GM23338 (cell line): Measurements from ENCODE around the gene TMEM132D. TPM values are rescaled to one million over a fixed set of nuclear protein-coding genes. Genes with fewer than 3 reads are reported as not detected.

ENCODE experiments used
- ATAC-seq: fragments of 200-7000 bp; cut with Tn5 transposase; 3 replicates; pipeline ENCODE4 v1.9.1; 2020
- DNase-seq: peaks from one replicate; pipeline ENCODE4 v3.0.0-alpha.2; 2015; ENCODE audit warnings: low spot score
- H2AFZ ChIP-seq: fragments of 200-600 bp; sonication (generic); 2 replicates; pipeline ENCODE4 v1.8.0; 2016; ENCODE audit warnings: antibody characterized with exemption, mild to moderate bottlenecking, moderate library complexity
- H3F3A ChIP-seq: fragments of 200-600 bp; sonication (generic); replicated peaks from 2 replicates; pipeline ENCODE4 v1.8.0; 2017; ENCODE audit warnings: antibody characterized with exemption, mixed run types, low read depth
- H3K27ac ChIP-seq: fragments of 200-600 bp; sonication (generic); 2 replicates; pipeline ENCODE4 v1.6.1; 2016; ENCODE audit warnings: low read depth
- H3K27me3 ChIP-seq: fragments of 200-600 bp; sonication (generic); 2 replicates; pipeline ENCODE4 v1.8.0; 2016; ENCODE audit warnings: mild to moderate bottlenecking, mixed run types, moderate library complexity; ENCODE audit not compliant: insufficient read depth
- H3K36me3 ChIP-seq: fragments of 200-600 bp; sonication (generic); 2 replicates; pipeline ENCODE4 v1.8.0; 2016; ENCODE audit warnings: mild to moderate bottlenecking; ENCODE audit not compliant: insufficient read depth
- H3K4me1 ChIP-seq: fragments of 200-600 bp; sonication (generic); 2 replicates; pipeline ENCODE4 v1.8.0; 2016; ENCODE audit warnings: mild to moderate bottlenecking, moderate library complexity; ENCODE audit not compliant: insufficient read depth
- H3K4me2 ChIP-seq: fragments of 200-600 bp; sonication (generic); 2 replicates; pipeline ENCODE4 v1.7.1; 2017; ENCODE audit warnings: mixed run types
- H3K4me3 ChIP-seq: fragments of 200-600 bp; sonication (generic); 2 replicates; pipeline ENCODE4 v1.6.1; 2016; ENCODE audit warnings: mixed run types
- H3K79me2 ChIP-seq: fragments of 200-600 bp; sonication (generic); replicated peaks from 2 replicates; pipeline ENCODE4 v1.8.0; 2017; ENCODE audit warnings: mild to moderate bottlenecking; ENCODE audit not compliant: insufficient read depth
- H3K9me2 ChIP-seq: fragments of 200-600 bp; sonication (generic); 2 replicates; pipeline ENCODE4 v1.8.0; 2017; ENCODE audit not compliant: insufficient read depth
- H4K20me1 ChIP-seq: fragments of 200-600 bp; sonication (generic); replicated peaks from 2 replicates; pipeline ENCODE4 v1.8.0; 2017; ENCODE audit warnings: mild to moderate bottlenecking; ENCODE audit not compliant: insufficient read depth
- H3K27ac Mint-ChIP-seq: 2 replicates; pipeline ENCODE4 v1.8.0; 2020; ENCODE audit warnings: inconsistent platforms, mild to moderate bottlenecking, moderate library complexity, mixed read lengths
- H3K27me3 Mint-ChIP-seq: 3 replicates; pipeline ENCODE4 v1.8.0; 2022; ENCODE audit warnings: low read depth, mild to moderate bottlenecking, moderate library complexity, mixed read lengths, inconsistent platforms; ENCODE audit not compliant: insufficient read depth, poor library complexity
- H3K36me3 Mint-ChIP-seq: 3 replicates; pipeline ENCODE4 v1.8.0; 2021; ENCODE audit warnings: low read depth, mild to moderate bottlenecking, inconsistent platforms, moderate library complexity, mixed read lengths
- H3K4me1 Mint-ChIP-seq: 3 replicates; pipeline ENCODE4 v1.8.0; 2020; ENCODE audit warnings: mild to moderate bottlenecking, inconsistent platforms, mixed read lengths
- H3K4me3 Mint-ChIP-seq: 3 replicates; pipeline ENCODE4 v1.8.0; 2021; ENCODE audit warnings: moderate library complexity, mild to moderate bottlenecking, inconsistent platforms, mixed read lengths
- H3K9me3 Mint-ChIP-seq: 3 replicates; pipeline ENCODE4 v1.8.0; 2020; ENCODE audit warnings: moderate library complexity, mild to moderate bottlenecking, inconsistent platforms, mixed read lengths
- CREB1 ChIP-seq: fragments of 250-450 bp; sonication (Bioruptor Pico); IDR thresholded peaks from 2 replicates; pipeline ENCODE4 v1.5.0; 2020; ENCODE audit warnings: low read depth, mild to moderate bottlenecking, moderate library complexity
- CTCF ChIP-seq, 2 experiments: fragments of 200-600 bp in 1 of 2; sonication (generic) in 1 of 2; conservative IDR thresholded peaks; 2 replicates each; pipeline versions ENCODE4 v1.5.1 to v1.6.1; 2016 to 2017; ENCODE audit warnings: antibody characterized with exemption in 2 of 2, low read depth in 2 of 2, mild to moderate bottlenecking in 2 of 2, moderate library complexity in 1 of 2
- ETS1 ChIP-seq: IDR thresholded peaks from 2 replicates; pipeline ENCODE4 v1.6.1; 2016; ENCODE audit warnings: antibody characterized with exemption
- EZH2 ChIP-seq: fragments of 200-600 bp; sonication (generic); IDR thresholded peaks from one replicate; pipeline ENCODE4 v1.8.0; 2017; ENCODE audit warnings: antibody characterized with exemption, mild to moderate bottlenecking, low read depth; ENCODE audit not compliant: unreplicated experiment
- EZH2phosphoT487 ChIP-seq: fragments of 200-600 bp; sonication (generic); IDR thresholded peaks from one replicate; pipeline ENCODE4 v1.8.1; 2018; ENCODE audit warnings: antibody characterized with exemption; ENCODE audit not compliant: unreplicated experiment
- JUNB ChIP-seq: IDR thresholded peaks from one replicate; pipeline ENCODE4 v1.6.1; 2016; ENCODE audit warnings: antibody characterized with exemption; ENCODE audit not compliant: unreplicated experiment
- NANOG ChIP-seq: IDR thresholded peaks from 2 replicates; pipeline ENCODE4 v1.6.1; 2016; ENCODE audit warnings: antibody characterized with exemption, borderline replicate concordance
- REST ChIP-seq: IDR thresholded peaks from one replicate; pipeline ENCODE4 v1.6.1; 2018; ENCODE audit warnings: antibody characterized with exemption; ENCODE audit not compliant: unreplicated experiment
- STAT1 ChIP-seq: IDR thresholded peaks from one replicate; pipeline ENCODE4 v1.6.1; 2016; ENCODE audit warnings: antibody characterized with exemption; ENCODE audit not compliant: unreplicated experiment
- ZNF114 ChIP-seq: fragments of 250-450 bp; sonication (Bioruptor Pico); IDR thresholded peaks from 2 replicates; pipeline ENCODE4 v1.5.0; 2020; ENCODE audit warnings: mild to moderate bottlenecking, moderate library complexity
- ZNF331 ChIP-seq: fragments of 250-450 bp; sonication (Bioruptor Pico); IDR thresholded peaks from 2 replicates; pipeline ENCODE4 v1.5.0; 2020; ENCODE audit warnings: low read depth, mild to moderate bottlenecking, moderate library complexity
- ZNF462 ChIP-seq: fragments of 250-450 bp; sonication (Bioruptor Pico); IDR thresholded peaks from 2 replicates; pipeline ENCODE4 v1.5.0; 2020; ENCODE audit warnings: mild to moderate bottlenecking, moderate library complexity
- polyA plus RNA-seq: library from polyadenylated mRNA; unstranded; fragments of >200 nt; fragmentation: Nextera tagmentation; extraction: Ambion mirVana; gene quantifications from 2 replicates; pipeline ENCODE4 v1.2.1, GENCODE V29; 2016
- total RNA-seq: library from RNA; depleted of rRNA; stranded (reverse); fragments of >200 nt; shearing (Covaris generic); gene quantifications from 2 replicates; pipeline ENCODE4 v1.2.3, GENCODE V29; 2014

TMEM132D gene
- total and polyA plus RNA-seq, 2 experiments from 2014 or later, result 0.44 to 5.3 TPM

- TF ChIP-seq REST, result no peak
- TF ChIP-seq ZNF114, result no peak
- no peak for TF ChIP-seq JUNB
- TF ChIP-seq ZNF331, result no peak
These were observed 801.6 kb downstream of the TMEM132D start (continued) for GRCh38 chr12:129102233-129102632.

- Histone ChIP-seq H3K27me3 (no peaks in the 10 kb centered on the region), H2AFZ (no peak overlapping the region), H3K27ac (no peak overlapping the region), H3K4me2 (no peak overlapping the region), H3K36me3 (no peaks in the 10 kb centered on the region), H3K9me2 (no peaks in the 10 kb centered on the region; the same call in 1 of the 2 replicates), H3K79me2 (no peaks in the 10 kb centered on the region), H3K4me1 (no peaks in the 10 kb centered on the region), H3K4me3 (no peak overlapping the region), H4K20me1 (no peaks in the 10 kb centered on the region), H3F3A (no peaks in the 10 kb centered on the region)
- Mint-ChIP-seq H3K4me3 (no peak overlapping the region), H3K36me3 (peaks cover 33% of the 10 kb centered on the region; the same call in 2 of the 3 replicates), H3K9me3 (peaks cover 74% of the 10 kb centered on the region), H3K4me1 (no peaks in the 10 kb centered on the region), H3K27ac (no peak overlapping the region), H3K27me3 (no peaks in the 10 kb centered on the region)
- ATAC-seq, result no peak
- DNase-seq, result no peak
- no peak for TF ChIP-seq EZH2
- no peak for TF ChIP-seq EZH2phosphoT487
- no peak for TF ChIP-seq CREB1 (CRISPR knock-in tag)
- TF ChIP-seq ETS1, result no peak
- TF ChIP-seq ZNF114, result no peak
- TF ChIP-seq STAT1, result no peak
- TF ChIP-seq NANOG, result no peak
- TF ChIP-seq ZNF331, result no peak
- TF ChIP-seq ZNF462 (CRISPR knock-in tag), result no peak
- no peak for TF ChIP-seq JUNB
- no peak for TF ChIP-seq CTCF (conservative IDR thresholded peaks at IDR 0.05; ENCODE audit: low read depth in 2 of 2)
These were observed 802.0 kb downstream of the TMEM132D start for GRCh38 chr12:129101816-129102215.
